Prostate gland (tissue), 2 donors: ENCODE data around the gene ZNF160.

Experiments used
- CTCF ChIP-seq, 4 experiments: fragments of 200-600 bp in 2 of 4; fragments of 450-650 bp in 2 of 4; sonication (generic) in 2 of 4; IDR thresholded peaks; 1 replicate in 3 of 4; 2 replicates in 1 of 4; pipeline ENCODE4 v1.5.1; 2016 to 2019; ENCODE audit warnings: antibody characterized with exemption in 4 of 4, mild to moderate bottlenecking in 2 of 4, moderate library complexity in 2 of 4
- POLR2A ChIP-seq: fragments of 450-650 bp; IDR thresholded peaks from one replicate; pipeline ENCODE4 v1.6.1; 2016; ENCODE audit warnings: antibody characterized with exemption, mild to moderate bottlenecking
- POLR2AphosphoS5 ChIP-seq: sonication (generic); formaldehyde crosslinking; IDR thresholded peaks from one replicate; pipeline ENCODE4 v1.6.1; 2017; ENCODE audit warnings: antibody characterized with exemption

- no peak for TF ChIP-seq CTCF (IDR thresholded peaks at IDR 0.05)
- TF ChIP-seq POLR2A, result no peak
- TF ChIP-seq POLR2AphosphoS5, result no peak
Measured at GRCh38 chr19:53047379-53047778, 55.8 kb downstream of the ZNF160 start.
